AG10803 (cell line): ENCODE data around the gene FER.

ENCODE experiments used
- DNase-seq: peaks from one replicate; pipeline ENCODE4 v3.0.0; 2010; ENCODE audit warnings: low read depth
- H3K4me3 ChIP-seq: 2 replicates; pipeline ENCODE4 v1.5.1; 2011; ENCODE audit warnings: mild to moderate bottlenecking, low read length, control low read depth
- CTCF ChIP-seq: conservative IDR thresholded peaks from 2 replicates; pipeline ENCODE4 v1.5.1; 2011; ENCODE audit warnings: mild to moderate bottlenecking, low read length, control low read depth, inconsistent platforms

The FER gene

GRCh38 chr5:108919591-108920326 is 172.1 kb downstream of the FER start:
- TF ChIP-seq CTCF, result peak; percentile 18; the same call in 1 of the 2 replicates

GRCh38 chr5:108924457-108924961 is 176.8 kb downstream of the FER start:
- no peak for DNase-seq
- TF ChIP-seq CTCF, result no peak
- no peak overlapping the region for H3K4me3 ChIP-seq

More at GRCh38 chr5:108919591-108920326, 172.1 kb downstream of the FER start:
- no peak overlapping the region for H3K4me3 ChIP-seq
- no peak for DNase-seq

- no peak for DNase-seq
- no peak for TF ChIP-seq CTCF
- no peak overlapping the region for H3K4me3 ChIP-seq
Observed at GRCh38 chr5:108925073-108925472, 177.4 kb downstream of the FER start.

- TF ChIP-seq CTCF, result no peak
- H3K4me3 ChIP-seq, result no peak overlapping the region
- DNase-seq, result no peak
Observed at GRCh38 chr5:108930107-108930506, 182.4 kb downstream of the FER start.

- DNase-seq, result no peak
- TF ChIP-seq CTCF, result no peak
- no peak overlapping the region for H3K4me3 ChIP-seq
Observed at GRCh38 chr5:108935611-108936010, 187.9 kb downstream of the FER start.

DNA sequence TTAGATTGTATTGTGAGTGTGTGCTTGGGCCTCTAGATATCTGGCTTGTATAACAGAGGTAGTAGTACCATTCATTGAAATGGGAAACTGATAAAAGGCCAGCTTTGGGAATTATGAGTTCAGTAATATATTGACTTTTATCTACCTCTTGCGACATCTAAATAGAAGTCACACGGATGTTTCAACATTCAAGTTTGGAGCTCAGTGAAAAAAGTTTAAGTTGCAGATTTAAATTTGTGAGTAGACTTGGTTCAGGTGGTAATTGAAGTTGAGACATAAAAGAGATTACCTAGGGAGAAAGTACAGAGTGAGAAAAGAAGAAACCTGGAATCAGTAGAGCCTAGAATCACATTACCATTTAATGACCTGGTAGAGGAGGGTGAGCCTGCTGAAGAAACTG is 189.5 kb downstream of the FER start:
- TF ChIP-seq CTCF, result no peak
- DNase-seq, result no peak

GRCh38 chr5:108940506-108940905 is 192.8 kb downstream of the FER start:
- no peak overlapping the region for H3K4me3 ChIP-seq

More for the DNA sequence above, 189.5 kb downstream of the FER start:
- H3K4me3 ChIP-seq, result no peak overlapping the region

More at GRCh38 chr5:108940506-108940905, 192.8 kb downstream of the FER start:
- no peak for TF ChIP-seq CTCF
- no peak for DNase-seq
